ENCODE measurements around the gene PRELID2.

- TF ChIP-seq CTCF (IDR thresholded peaks at IDR 0.05; ENCODE audit: extremely low read depth in 1 of 2, insufficient read depth in 1 of 2, low read depth in 1 of 2, low read length in 2 of 2) (no peak), MAX (IDR thresholded peaks at IDR 0.05; ENCODE audit: insufficient read depth, insufficient read length) (no peak), FOS (IDR thresholded peaks at IDR 0.05; ENCODE audit: borderline replicate concordance, insufficient read depth, low read length) (no peak), POLR2AphosphoS5 (IDR thresholded peaks at IDR 0.05; ENCODE audit: insufficient read depth, low read depth, low read length) (no peak), MYC (IDR thresholded peaks at IDR 0.05; ENCODE audit: low read depth, low read length) (no peak), POLR2A (IDR thresholded peaks at IDR 0.05; ENCODE audit: low read depth, low read length) (no peak), EZH2 (IDR thresholded peaks at IDR 0.05; ENCODE audit: borderline replicate concordance, low read depth, low read length, severe bottlenecking) (no peak)
These were observed 47.1 kb downstream of the PRELID2 start for GRCh38 chr5:145787996-145788395.
